ENCODE results near the gene SHISA8.
"Not testable (repeated sequence)": the region's sequence is repeated elsewhere in the genome, so short reads cannot be mapped to it uniquely, and the experiment has no call there.

The SHISA8 gene

DNA sequence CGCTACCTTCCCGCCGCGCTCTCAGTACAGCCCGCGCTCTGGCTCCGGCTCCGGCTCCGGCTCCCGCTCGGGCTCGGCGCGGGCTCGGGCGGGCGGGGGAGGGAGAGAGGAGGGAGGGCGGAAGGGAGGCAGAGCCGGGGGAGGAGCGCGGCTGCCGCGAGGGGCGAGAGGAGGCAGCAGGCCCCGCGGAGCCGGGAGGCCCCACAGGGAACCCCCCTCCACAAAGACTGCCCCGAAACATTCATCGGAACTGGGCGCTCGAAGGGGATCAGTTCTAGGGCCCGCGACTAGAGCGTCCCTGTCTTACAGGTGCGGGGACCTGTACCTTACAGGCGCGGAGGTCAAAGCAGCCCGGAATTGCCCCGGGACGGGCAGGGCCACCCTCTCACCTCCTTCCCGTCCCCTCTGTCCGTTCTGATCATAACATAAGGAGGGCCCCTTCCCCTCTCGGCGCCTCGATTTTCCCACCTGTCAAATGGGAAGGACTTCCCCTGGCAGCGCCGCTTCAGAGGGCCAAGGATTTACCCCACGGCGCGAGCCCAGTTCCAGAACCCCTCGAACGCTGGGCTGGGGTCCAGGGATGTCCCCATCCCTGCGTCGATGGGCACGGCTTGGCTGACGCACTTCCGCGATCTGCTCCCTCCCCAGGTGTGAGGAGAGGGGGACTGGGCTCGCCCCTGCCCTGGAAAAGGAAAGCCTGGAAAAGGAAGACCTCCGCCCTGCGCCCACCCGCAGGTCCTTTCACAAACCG is at the start of gene SHISA8:
Gene SHISA8 (minus strand): TSS at position 40 of the 751 bp plus-strand sequence. CDS start 407 bp downstream, outside the sequence.
- peak; percentile 50 for DNase-seq (ENCODE audit: low read depth)

DNA sequence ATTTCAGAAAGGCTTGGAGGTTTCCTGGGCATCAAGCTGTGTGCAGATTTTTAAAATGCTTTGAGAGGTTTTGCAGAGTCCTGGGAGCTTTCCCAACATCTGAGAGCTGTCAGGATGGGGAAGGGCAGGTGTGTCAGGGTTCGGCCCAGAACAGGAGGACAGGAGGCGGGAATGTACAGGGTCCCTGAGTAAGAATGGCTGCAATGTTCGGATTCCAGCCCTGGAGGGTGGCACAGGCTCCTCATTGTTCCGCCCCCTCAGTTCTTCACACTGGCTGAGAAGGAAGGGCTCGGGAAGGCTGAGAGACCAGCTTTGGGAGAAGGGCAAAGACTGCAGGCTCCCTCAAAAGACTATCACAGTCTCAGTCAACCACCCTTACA is 49.2 kb upstream of the SHISA8 start:
- DNase-seq (ENCODE audit: low read depth) = no peak

DNA sequence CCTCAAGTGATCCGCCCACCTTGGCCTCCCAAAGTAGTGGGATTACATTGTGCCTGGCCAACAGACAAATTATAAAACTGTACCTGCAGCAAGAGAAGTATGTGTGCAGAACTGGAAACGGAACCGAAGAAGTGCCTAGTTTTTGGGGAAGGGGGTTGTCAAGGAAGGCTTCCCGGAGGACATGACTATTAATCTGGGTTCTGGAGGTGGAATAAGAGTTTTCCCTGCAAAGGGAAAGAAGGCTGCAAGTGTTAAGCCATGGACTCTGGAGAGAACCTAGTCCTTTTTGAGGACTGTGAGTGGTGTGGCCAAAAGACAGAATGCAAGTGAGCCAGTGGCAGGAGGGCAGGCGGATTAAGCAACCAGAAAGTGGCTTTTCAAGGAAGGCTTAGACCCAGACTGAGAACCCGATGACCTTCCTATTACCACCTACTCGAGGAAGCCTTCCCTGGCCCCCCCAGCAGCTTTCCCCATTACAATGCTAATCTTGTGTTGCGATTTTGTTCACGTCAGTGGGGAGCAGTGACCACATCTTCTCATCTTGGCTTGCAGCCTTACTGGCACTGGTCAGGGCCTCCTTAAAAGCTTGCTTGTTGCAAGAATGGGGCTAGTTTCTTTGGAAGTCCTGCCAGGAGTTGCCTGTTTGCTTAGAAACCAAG is 48.7 kb upstream of the SHISA8 start:
- no peak for DNase-seq (ENCODE audit: low read depth)

DNA sequence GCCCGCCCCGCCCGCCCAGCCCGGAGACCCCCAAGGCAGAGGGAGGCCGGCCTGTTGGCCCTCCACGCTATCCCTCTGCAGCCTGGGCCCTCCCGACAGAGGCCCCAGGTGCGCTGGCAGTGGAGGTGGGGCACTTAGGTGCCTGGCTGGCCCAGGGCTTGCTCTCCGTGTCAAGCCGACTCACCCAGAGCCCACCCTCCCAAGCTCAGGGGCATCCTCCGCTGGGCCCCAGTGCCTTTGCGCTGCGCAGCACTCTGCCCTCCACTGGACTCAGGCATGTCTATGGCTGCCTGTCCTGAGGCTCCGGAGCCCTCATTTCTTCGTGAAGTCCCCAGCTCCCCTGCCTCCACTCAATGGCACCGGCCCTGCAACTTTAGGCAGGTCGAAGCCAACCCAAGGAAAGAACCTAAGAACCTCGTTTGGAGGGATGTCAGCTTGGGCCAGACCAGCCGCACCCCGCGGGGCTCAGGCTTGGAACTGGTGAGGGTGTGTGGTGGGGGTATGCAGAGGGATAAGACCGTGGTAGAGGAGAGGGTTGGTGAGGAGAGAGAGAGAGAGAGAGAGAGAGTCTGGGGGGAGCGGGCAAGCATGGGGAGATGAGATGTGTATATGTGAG is 43.2 kb upstream of the SHISA8 start:
- no peak for DNase-seq (ENCODE audit: low read depth)

DNA sequence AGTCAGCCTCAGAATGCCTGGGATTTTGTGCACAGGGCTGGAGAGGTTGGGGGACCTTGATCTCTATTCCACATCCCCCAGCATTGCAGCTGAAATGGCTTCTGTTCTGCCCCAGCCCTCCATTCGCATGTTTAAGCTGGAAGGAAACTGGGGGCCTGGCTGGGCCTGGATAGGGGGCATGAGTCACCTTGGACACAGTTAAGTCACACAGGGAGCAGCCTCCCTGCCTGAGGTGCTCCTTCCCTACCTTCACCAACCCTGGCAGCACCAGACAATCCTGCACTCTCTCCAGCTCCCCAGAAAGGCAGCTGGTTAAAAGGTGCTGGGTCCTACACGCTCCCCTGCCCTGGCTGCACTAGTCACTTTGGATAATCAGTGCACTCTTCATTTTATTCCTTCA is 37.8 kb upstream of the SHISA8 start:
- no peak for DNase-seq (ENCODE audit: low read depth)

DNA sequence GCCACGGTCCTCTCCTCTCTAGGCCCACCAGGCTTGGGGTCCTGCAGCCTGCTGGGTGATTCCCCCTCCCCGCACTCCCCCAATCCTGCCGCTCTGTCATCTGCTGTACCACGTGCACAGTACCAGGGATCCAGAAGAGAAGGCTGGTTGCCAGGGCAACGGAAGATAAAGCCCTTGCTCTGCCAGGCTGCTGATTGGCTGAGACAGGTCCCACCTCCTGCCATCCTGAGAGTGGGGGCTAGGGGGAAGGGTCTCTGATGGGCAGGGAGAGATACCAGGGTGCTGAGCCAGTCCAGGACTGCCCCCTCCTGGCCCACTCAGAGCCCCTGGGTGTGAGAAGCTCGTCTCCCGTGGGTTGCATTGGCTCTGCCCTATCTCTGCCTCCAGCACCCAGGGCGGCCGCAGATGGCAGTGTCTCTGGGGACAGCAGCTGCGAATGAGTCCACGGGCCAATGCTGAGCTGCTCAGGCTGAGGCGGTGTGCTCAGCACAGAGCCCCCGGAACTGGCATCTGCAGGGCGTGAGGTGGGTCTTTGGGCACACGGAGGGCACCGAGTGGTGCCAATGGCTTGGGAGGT is 37.1 kb upstream of the SHISA8 start, which contains the start of gene SMIM45:
Gene SMIM45 (plus strand): TSS at position 253 of the 577 bp plus-strand sequence.
- no peak for DNase-seq (ENCODE audit: low read depth)

DNA sequence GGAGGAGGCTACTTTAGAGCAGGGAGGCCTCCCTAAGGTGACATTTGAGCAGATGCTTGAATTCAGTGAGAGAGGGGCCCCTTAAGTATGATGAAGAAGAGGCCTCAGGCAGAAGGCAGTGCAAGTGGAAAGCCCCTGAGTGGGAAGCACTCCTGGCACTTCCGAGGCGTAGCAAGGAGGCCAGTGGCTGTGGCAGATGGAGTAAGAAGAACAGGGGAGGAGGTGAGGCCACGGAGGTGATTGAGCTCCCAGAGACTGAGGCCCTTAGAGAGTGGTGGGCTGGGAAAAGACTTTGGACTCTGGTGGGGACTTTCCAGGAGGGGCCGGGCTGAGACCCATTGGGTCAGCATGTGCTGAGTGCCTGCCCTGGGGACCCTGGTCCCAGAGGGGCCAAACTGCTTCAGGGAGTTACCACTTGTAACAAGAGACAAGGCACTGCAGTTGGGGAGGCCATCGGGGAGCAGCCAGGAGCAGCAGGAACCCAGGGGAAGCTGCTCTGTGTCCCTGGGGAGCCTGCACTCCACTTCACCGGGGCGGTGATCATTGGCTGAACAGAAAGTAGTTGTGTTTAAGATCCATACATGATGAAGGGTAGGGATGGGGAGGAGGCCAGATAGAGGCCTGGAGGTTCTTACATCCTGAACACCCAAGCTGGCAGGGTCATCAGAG is 34.6 kb upstream of the SHISA8 start:
- no peak for DNase-seq (ENCODE audit: low read depth)

DNA sequence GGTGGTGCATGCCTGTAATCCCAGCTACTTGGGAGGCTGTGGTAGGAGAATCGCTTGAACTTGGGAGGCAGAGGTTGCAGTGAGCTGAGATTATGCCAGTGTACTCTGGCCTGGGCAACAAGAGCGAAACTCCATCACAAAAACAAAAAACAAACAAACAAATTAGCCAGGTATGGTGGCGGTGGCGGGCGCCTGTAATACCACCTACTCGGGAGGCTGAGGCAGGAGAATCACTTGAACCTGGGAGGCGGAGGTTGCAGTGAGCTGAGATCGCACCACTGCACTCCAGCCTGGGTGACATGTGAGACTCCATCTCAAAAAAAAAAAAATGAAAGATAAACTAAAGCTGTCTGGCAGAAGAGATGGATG is 34.0 kb upstream of the SHISA8 start:
- not testable (repeated sequence) for DNase-seq (ENCODE audit: low read depth)

DNA sequence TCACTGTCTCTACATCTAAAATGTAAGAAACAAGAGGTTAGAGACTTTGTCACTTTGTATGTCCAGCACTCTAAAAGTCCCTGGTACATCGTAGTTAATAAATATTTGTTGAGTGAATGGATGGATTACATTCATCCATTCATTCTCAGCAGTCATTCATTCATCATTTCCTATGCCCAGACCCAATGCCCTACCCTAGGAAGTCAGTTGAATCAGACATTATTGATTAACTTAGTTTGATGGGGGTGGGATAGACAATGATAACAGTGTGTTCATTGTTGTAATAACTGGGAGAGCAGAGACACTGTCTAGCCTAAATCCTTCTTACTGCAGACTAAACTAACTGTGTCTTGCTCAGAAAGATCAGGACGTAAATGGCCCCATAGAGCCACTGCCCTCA is 33.3 kb upstream of the SHISA8 start:
- no peak for DNase-seq (ENCODE audit: low read depth)

DNA sequence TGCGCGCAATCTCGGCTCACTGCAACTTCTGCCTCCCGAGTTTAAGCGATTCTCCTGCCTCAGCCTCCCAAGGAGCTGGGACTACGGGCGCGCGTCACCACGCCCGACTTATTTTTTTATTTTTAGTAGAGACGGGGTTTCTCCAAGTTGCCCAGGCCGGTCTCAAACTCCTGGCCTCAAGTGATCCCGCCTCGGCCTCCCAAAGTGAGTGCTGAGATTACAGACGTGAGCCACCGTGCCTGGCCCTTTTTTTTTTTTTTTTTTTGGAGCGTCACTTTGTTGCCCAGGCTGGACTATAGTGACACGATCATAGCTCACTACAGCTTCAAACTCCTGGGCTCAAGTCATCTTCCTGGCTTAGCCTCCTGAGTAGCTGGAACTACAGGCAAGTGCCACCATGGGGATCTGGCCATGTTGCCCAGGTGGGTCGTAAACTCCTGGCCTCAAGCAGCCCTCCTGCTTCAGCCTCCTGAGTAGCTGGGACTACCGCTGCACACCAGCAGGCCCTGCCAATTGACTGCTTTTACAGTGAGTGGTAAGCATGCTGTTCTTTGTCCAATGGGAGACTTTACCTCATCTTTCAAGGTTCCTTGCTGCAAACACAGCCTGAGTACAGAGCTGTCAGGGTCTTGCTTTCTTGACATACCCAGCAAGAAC is 32.7 kb upstream of the SHISA8 start:
- DNase-seq (ENCODE audit: low read depth) = no peak

DNA sequence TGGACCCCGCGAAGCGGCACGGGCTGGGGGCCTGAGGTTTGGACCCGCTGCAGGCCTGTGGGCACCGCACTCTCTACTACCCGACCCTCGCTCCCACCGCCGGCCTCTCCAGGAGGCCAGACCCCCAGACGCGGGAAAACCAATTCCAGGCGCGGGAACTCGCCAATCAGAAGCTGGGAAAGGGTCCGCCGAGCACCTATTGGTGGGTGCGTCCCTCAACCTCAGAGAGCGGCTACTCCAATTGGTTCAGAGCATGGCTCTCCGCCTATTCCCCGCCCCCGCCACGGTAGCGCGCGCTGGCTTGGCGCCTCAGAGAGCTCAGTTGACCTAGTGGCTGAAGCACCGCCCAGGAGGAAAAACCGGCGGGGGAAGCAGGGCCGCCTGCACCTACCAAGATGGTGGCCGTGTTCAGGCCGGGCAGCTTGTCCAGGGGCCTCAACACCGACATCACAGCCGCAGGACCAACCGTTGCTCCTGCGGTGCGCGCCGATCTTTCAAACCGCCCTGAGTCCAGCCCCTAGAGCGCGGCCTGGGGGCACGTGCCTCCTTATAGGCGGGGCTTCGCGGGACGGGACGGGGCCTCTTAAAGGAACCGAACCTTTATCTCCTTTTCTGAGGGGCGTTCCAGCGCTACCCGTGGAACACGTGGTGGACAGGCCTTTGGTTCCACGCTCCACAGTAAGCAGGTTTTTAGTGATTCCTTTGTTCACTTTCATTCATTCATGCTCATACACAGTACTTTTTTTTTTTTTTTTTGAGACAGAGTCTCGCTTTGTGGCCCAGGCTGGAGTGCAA is 32.0 kb upstream of the SHISA8 start, which contains the start of gene CENPM:
Gene CENPM (minus strand): TSS at position 524 of the 795 bp plus-strand sequence. CDS start 76 bp downstream, at position 448.
- peak; percentile 93 for DNase-seq (ENCODE audit: low read depth)

DNA sequence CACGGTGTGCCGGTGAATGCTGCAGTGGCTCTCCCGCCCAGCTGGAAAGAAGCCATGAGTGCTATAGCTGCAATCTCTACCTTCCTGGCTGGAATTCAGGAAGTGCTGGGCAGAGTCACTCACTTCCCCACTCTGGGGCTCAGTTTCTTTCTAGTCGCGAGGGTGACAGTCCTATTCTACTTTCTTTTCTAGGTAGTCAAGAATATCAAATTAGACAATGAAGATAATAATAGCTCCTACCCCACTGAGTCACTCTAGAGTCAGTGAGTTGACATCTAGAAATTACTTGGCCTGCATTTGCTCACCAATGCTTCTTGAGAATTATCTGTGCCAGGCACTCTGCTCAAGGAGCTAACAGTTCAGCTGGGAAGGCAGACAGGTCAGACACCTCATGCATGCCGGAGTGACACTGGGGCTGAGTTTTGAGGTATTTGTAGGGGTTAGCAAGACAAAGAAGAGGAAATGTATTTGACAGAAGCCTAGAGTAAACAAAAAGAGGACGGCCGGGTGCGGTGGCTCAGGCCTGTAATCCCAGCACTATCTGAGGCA is 28.9 kb upstream of the SHISA8 start:
- DNase-seq (ENCODE audit: low read depth) = no peak

DNA sequence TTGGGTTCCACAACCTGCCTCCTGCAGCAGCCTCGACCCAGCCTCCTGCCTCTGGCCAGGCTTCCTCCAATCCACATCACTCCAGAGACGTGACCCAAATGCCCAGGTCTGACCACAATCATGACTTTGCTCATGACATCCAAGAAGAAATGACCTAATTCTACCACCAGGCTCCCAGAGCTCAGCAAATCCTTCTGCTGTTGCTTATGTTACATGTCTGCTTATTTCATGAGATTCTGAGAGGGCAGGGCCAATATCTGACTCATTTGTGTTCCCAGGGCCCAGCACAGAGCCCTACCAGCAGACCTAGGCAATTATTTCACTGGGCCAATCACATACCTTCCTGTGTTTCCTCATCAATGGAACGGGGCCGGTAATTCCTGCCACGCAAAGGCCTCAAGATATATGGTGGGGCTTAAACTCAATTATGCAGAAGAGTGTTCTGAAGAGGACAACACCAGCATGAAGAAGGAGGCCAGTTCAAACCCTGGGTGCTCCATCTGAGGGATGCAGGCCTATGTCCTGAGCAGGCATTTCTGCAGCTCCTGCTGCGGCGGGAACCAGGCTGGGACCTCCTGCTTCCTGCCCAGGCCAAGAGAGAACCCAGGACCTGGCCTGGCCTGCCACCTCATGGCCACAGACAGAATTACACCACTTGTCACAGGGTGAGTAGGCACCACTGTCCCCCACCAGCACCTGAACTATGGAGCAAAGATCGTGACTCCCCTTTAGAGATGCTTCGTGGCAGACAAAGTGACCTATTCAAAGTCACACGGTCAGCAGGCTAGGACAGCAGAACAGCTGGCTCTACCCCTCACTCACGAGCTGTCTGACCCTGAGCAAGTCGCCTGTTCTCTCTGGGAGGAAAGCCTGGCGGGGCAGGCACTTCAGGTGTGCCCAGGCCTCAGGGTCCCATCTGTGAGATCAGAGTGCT is 26.2 kb upstream of the SHISA8 start:
- peak; percentile 78 for DNase-seq (ENCODE audit: low read depth)

DNA sequence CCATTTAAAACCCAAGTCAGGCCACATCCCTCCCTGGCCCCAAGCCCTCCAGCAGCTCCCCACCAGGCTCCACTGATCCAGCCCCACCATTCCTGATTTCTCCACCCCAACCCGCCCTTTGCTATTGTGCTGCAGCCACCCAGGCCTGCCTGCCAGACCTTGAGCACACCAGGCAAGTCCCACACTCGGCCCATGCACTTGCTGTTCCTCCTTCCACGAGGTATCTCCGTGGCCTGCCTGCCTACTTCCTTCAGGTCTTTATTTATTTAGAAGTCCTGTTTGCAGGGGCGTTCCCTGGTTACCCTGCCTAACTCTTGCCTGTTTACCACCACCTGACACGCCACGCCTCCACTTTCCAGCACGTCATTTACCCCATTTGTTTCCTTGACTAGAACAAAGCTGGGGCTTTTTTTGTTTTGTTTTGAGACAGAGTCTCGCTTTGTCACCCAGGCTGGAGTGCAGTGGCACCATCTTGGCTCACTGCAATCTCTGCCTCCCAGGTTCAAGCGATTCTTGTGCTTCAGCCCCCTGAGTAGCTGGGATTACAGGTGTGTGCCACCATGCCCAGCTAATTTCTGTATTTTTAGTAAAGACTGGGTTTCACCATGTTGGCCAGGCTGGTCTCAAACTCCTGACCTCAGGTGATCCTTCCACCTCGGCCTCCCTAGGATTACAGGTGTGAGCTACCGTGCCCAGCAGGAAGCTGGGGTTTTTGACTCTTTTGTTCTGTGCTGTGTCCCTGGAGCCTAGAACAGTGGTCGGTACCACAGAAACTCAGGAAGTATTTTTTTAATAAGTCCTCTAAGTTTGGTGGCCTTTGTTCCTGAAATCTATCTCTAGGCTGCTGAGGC is 25.3 kb upstream of the SHISA8 start:
- DNase-seq (ENCODE audit: low read depth) = peak; percentile 87

DNA sequence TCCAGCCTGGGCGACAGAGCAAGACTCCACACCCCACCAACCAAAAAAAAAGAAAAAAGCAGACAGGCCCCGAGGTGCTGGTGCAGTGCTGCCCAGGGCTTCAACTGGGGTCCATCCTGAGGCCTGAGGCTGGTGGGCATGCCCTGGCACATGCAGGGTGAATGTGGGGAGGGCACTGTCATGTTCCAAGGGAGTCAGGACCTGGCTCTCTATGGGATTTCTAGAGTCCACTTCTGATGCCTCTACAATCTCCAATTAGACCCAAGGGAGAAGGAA is 22.0 kb upstream of the SHISA8 start:
- DNase-seq (ENCODE audit: low read depth) = no peak

DNA sequence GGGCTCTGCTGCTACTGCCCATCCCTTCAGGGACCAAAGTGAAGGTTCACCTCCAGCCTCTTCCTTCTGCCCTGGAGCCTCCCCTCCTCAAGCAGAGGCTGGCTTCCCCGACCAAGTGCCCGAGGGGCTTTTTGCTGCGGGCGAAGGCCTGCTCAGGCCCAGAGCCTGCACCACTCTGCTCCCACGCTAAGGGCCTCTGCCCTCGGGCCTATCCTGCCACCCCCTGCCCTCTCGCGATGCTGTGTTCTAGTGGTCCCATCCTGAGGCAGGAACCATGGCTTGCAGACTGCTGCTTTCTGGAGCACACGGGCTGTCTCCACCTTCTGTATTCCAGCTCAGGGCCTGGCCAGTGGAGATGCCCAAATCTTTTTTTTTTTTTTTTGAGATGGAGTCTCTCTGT is 20.6 kb upstream of the SHISA8 start:
- no peak for DNase-seq (ENCODE audit: low read depth)

DNA sequence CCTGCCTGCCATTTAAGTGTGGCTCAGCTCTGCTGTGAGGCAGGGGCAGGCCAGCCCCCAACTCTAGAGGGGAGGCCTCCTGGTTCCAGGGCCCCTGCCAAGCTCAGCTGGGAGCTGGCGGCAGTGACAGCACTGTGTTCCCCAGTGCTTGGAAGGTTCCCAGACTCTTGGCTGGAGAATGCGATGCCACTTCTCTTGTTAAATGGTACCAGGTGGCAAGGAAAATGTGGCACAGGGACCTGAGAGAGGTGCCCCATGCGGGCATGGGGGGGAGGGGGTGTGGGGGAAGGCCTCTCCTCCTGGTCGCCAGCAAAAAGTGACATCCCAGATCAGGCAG is 20.1 kb upstream of the SHISA8 start:
- DNase-seq (ENCODE audit: low read depth) = no peak

DNA sequence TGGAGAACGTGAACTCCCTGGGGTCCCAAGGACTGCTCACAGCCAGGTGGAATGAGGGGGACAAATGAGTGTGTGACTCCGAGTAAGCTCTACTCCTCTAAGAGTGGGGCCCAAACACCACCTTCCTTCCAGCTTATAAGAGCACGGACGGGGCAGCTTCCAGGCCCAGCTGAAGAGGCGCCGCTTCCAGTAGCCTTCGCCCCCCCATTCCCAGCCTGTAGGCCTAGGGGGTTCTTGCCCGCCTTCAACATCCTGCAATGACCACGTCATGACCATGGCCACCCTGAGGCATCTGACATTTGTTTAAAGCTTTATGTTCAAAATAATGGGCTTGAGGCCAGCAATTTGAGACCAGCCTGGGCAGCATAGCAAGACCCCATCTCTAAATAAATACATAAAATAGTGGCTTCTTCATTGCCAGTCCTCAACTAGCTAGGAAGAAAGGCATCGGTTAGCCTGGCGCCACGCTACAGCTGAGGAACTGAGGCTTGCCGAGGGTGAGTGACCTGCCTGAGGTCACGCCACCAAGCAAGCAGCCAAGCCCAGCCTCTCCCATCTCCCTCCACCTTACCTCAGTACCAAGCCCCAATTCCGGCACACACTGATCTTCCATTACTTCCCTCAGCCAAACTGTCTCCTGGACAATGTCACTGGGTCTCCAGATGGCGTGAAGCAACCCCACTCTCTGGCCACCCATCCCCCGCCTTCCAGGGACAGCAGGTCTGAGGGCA is 19.6 kb upstream of the SHISA8 start:
- no peak for DNase-seq (ENCODE audit: low read depth)
